Mammary epithelial cell (primary cell): ENCODE measurements around the gene FBP1.

Source experiments
- CTCF ChIP-seq, 2 donors: IDR thresholded peaks in 1 of 2; conservative IDR thresholded peaks in 1 of 2; 2 replicates each; pipeline ENCODE4 v1.5.1; 2011 to 2012; ENCODE audit warnings: inconsistent platforms in 2 of 2, low read length in 2 of 2, mild to moderate bottlenecking in 2 of 2, control low read depth in 1 of 2, low read depth in 1 of 2; ENCODE audit not compliant: insufficient read depth in 1 of 2; ENCODE audit errors: extremely low read depth in 1 of 2
- EZH2 ChIP-seq: IDR thresholded peaks from 2 replicates; pipeline ENCODE4 v1.6.1; 2012; ENCODE audit warnings: low read length, inconsistent platforms, borderline replicate concordance

GRCh38 chr9:94679587-94679986, 40.3 kb upstream of the FBP1 start:
- TF ChIP-seq EZH2 (no peak), CTCF (conservative IDR thresholded peaks at IDR 0.05 in 1 of 2, IDR thresholded peaks at IDR 0.05 in 1 of 2; ENCODE audit: extremely low read depth in 1 of 2, insufficient read depth in 1 of 2, low read depth in 1 of 2, low read length in 2 of 2) (no peak)
